H1 (cell line): ENCODE data around the gene TIAL1. TPM values are rescaled to one million over a fixed set of nuclear protein-coding genes. Genes with fewer than 3 reads are reported as not detected.

Experiments used
- CEBPB ChIP-seq: IDR thresholded peaks from 2 replicates; pipeline ENCODE4 v1.6.1; 2012; ENCODE audit warnings: low read depth, low read length
- RNF2 ChIP-seq: fragments of 200-900, 300-1000 bp; sonication (generic); IDR thresholded peaks from 2 replicates; pipeline ENCODE4 v1.7.1; 2016; ENCODE audit warnings: borderline replicate concordance, low read depth, mild to moderate bottlenecking, antibody characterized with exemption, low read length; ENCODE audit not compliant: poor library complexity, severe bottlenecking; ENCODE audit errors: missing control alignments
- SIN3A ChIP-seq, 2 experiments: IDR thresholded peaks in 1 of 2; conservative IDR thresholded peaks in 1 of 2; 2 replicates each; pipeline ENCODE4 v1.6.1; 2011 to 2012; ENCODE audit warnings: low read length in 2 of 2, improper control_type of control experiment in 1 of 2, low read depth in 1 of 2, mild to moderate bottlenecking in 1 of 2
- polyA plus RNA-seq, 7 experiments: library from polyadenylated mRNA; depleted of rRNA in 3 of 7; stranded (reverse) in 5 of 7; unstranded in 2 of 7; fragments of >200 nt in 5 of 7; fragments of 200-250 nt in 2 of 7; gene quantifications; 1 replicate in 5 of 7; 2 replicates in 1 of 7; 4 replicates in 1 of 7; pipeline versions ENCODE4 v1.2.1 to v1.2.3, GENCODE V29; 2011 to 2013; ENCODE audit warnings: missing spikeins in 2 of 7, mixed read lengths in 2 of 7
- total RNA-seq: library from RNA; stranded (reverse); fragmentation: NEBNext Ultra II Directional; extraction: Animal tissue kit (Norgen Biotek cat#: 25700); gene quantifications from 2 replicates; pipeline ENCODE4 v1.2.1, GENCODE V29; 2021

The TIAL1 gene
- total and polyA plus RNA-seq, 2 of the 8 experiments (the other 6 are each of a cell fraction or from before 2014, with no cell fraction given), result 50.4 to 166 TPM

GRCh38 chr10:119575506-119575905 is 21.3 kb downstream of the TIAL1 start (continued):
- TF ChIP-seq RNF2, result no peak
- no peak for TF ChIP-seq CEBPB
- no peak for TF ChIP-seq SIN3A (conservative IDR thresholded peaks at IDR 0.05 in 1 of 2, IDR thresholded peaks at IDR 0.05 in 1 of 2; ENCODE audit: low read depth in 1 of 2, low read length in 2 of 2)
